ENCODE data around the gene HASPIN.
"Not testable (repeated sequence)": the region's sequence is repeated elsewhere in the genome, so short reads cannot be mapped to it uniquely, and the experiment has no call there.

HASPIN gene

GRCh38 chr17:3710951-3711383 is 12.7 kb upstream of the HASPIN start:
- TF ChIP-seq ZNF274 (IDR thresholded peaks at IDR 0.05; ENCODE audit: low read depth, low read length) = no peak
- H3K4me3 ChIP-seq (ENCODE audit: low read length) = peak overlapping the region; percentile 40; the same call in 1 of the 2 replicates

DNA sequence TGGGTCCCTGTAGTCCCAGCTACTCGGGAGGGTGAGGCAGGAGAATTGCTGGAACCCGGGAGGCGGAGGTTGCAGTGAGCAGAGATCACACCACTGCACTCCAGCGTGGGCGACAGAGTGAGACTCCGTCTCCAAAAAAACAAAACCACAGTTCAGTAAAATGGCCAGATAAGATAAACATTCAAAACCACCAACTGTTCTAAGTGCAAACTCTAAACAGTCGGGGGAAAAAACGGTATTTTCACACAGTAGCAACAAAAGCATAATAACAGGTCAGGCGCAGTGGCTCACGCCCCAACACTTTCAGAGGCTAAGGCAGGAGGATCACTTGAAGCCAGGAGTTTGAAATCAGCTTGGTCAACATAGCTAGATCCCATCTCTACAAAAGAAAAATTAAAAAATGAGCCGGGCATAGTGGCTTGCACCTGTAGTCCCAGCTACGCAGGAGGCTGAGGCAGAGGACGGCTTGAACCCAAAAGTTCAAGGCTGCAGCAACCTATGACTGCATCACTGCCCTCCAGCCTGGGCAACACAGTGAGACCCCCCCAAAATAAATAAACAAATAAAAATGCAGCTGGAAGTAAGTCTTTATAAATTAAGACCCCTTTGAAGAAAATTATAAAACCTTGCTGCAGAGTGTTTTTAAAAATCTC is 10.8 kb upstream of the HASPIN start:
- H3K4me3 ChIP-seq (ENCODE audit: low read length) = no peak overlapping the region
- TF ChIP-seq ZNF274 (IDR thresholded peaks at IDR 0.05; ENCODE audit: low read depth, low read length) = no peak

DNA sequence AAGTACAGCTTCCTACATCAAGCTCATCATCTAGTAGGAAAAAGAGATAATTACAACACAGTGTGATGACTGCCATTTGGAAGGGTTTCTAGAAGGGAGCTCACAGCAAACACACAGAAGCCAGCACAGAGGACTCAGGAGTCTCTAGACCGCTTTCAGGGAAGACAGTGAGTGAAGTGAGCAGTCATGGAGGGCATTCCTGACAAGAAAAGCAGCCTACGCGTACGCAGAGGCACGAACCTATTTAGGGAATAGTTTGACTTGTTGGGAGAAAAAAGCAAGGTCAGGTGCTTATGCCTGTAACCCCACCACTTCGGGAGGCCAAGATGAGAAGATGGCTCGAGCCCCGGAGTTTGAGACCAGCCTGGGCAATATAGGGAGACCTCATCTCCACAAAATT is 8.4 kb upstream of the HASPIN start:
- no peak for TF ChIP-seq ZNF274 (IDR thresholded peaks at IDR 0.05; ENCODE audit: low read depth, low read length)
- no peak overlapping the region for H3K4me3 ChIP-seq (ENCODE audit: low read length)

DNA sequence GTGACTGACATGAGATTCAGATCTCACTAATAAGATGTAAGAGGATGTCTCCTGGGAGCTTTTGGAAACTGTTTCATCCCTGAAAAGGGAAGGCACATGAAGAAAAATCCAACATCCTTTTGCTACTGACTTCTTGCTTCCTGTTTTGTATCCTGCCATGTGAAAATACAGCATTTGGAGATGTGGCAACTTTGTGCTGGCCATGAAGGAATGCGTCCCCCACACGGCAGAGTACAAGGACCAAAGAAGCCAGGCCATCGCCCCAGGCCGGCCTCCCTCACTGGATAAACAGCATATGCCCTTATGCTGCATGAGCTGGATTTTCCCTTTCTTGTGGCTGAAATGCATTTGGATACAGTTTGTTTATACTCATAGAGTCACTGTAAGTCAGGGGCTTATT is 5.5 kb upstream of the HASPIN start:
- no peak for TF ChIP-seq ZNF274 (IDR thresholded peaks at IDR 0.05; ENCODE audit: low read depth, low read length)
- no peak overlapping the region for H3K4me3 ChIP-seq (ENCODE audit: low read length)

DNA sequence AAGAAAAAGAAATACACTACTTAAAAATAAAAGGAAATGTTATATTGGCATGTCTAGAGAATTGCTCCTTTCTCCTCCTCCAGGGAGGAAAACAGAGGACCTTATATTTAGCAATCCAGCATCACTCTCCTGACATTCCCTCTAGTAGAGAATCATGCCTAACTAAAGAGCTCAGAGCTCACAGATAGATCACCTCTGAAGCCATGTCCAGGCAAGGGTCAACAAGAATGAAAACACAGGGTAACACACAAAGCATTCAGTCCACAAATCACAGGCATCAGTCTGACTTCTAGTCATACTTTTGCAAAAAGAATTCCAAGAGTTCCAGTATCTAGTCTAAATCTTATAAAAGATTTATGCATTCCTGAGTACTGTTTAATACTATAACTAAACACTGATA is 4.4 kb upstream of the HASPIN start:
- TF ChIP-seq ZNF274 (IDR thresholded peaks at IDR 0.05; ENCODE audit: low read depth, low read length) = no peak
- H3K4me3 ChIP-seq (ENCODE audit: low read length) = no peak overlapping the region

- H3K4me3 ChIP-seq (ENCODE audit: low read length) = peak overlapping the region; percentile 80
- no peak for TF ChIP-seq ZNF274 (IDR thresholded peaks at IDR 0.05; ENCODE audit: low read depth, low read length)
Observed at GRCh38 chr17:3722716-3723115, 987 bp upstream of the HASPIN start.

DNA sequence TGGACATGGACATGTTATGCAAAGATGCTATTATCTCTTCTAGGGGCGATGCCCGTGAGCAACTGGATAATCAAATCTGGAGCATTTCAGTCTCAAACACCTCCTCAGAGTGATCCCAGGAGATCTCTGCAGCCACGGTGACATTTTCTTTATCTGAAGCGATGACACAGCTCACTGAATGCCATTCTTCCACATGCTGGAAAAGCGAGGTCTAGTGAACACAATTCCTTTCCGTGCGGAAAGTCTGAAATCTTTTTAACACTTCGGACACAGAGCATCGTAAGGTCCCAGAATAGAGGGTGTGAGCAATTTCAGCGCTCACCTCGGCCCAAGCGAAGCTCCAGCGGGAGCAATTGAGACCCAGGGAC is 531 bp upstream of the HASPIN start:
- no peak for TF ChIP-seq ZNF274 (IDR thresholded peaks at IDR 0.05; ENCODE audit: low read depth, low read length)
- H3K4me3 ChIP-seq (ENCODE audit: low read length) = peak overlapping the region; percentile 80

GRCh38 chr17:3724378-3725077 is 825 bp downstream of the HASPIN start:
- H3K4me3 ChIP-seq (ENCODE audit: low read length) = peak overlapping the region; percentile 80
- TF ChIP-seq ZNF274 (IDR thresholded peaks at IDR 0.05; ENCODE audit: low read depth, low read length) = no peak

DNA sequence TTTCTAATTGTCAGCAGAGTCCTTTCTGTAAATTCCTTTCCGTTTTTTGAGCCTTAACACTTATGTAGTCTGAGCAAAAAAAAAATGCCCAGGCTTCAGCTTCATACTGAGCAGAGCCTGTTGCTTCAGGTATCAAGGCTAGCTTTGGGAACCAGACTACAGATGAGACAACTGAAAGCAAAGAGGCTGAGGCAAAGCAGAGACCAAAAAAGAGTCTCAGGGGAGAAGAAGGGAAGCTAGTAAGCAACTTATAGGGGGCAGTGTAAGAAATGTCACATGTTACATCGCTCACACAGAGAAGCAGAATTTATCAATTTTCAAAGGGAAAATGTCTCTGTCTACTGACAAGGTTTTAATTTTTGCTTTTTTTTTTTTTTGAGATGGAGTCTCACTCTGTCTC is 3.3 kb downstream of the HASPIN start:
- TF ChIP-seq ZNF274 (IDR thresholded peaks at IDR 0.05; ENCODE audit: low read depth, low read length) = no peak
- peak overlapping the region; percentile 17; the same call in 1 of the 2 replicates for H3K4me3 ChIP-seq (ENCODE audit: low read length)

DNA sequence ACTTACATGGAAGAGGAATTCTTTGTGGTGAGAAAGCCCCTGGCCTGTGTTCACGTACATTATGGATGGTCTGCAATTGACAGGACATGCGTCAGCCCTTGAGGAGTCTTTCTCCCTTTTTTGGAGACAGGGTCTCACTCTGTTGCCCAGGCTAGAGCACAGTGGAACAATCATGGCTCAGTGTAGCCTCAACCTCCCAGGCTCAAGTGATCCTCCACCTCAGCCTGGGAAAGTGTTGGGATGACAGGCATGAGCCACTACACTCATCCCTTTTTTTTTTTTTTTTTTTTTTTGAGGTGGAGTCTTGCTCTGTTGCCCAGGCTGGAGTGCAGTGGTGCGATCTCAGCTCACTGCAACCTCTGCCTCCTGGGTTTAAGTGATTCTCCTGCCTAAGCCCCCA is 4.4 kb downstream of the HASPIN start:
- not testable (repeated sequence) for H3K4me3 ChIP-seq (ENCODE audit: low read length)

- no peak overlapping the region for H3K4me3 ChIP-seq (ENCODE audit: low read length)
- no peak for TF ChIP-seq ZNF274 (IDR thresholded peaks at IDR 0.05; ENCODE audit: low read depth, low read length)
Observed at GRCh38 chr17:3729881-3730280, 6.2 kb downstream of the HASPIN start.

DNA sequence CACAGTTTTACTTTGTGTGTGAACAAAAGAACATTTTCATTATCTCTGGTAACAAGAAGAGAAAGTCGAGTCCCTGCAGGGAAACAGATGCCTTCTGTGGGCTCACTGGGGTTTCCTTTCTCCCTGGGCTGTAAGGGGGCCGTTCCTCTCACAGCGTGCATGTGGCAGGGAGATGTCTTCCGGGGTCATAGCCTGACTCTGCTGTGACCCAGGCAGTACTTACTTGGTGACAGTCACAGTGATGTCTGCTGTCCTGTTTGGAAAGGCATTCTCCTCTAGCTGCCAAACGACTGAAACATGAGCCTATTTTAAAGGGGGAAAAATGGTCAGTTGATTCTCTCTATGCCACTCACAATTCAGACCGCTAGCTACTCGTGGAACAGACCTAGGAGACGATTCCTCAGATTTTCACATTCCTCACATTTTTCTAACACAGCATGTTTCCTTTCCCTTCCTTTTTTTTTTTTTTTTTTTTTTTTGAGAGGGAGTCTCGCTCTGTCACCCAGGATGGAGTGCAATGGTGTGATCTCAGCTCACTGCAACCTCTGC is 7.3 kb downstream of the HASPIN start:
- no peak for TF ChIP-seq ZNF274 (IDR thresholded peaks at IDR 0.05; ENCODE audit: low read depth, low read length)
- H3K4me3 ChIP-seq (ENCODE audit: low read length) = no peak overlapping the region

- no peak overlapping the region for H3K4me3 ChIP-seq (ENCODE audit: low read length)
- no peak for TF ChIP-seq ZNF274 (IDR thresholded peaks at IDR 0.05; ENCODE audit: low read depth, low read length)
Observed at GRCh38 chr17:3732210-3732621, 8.5 kb downstream of the HASPIN start.

DNA sequence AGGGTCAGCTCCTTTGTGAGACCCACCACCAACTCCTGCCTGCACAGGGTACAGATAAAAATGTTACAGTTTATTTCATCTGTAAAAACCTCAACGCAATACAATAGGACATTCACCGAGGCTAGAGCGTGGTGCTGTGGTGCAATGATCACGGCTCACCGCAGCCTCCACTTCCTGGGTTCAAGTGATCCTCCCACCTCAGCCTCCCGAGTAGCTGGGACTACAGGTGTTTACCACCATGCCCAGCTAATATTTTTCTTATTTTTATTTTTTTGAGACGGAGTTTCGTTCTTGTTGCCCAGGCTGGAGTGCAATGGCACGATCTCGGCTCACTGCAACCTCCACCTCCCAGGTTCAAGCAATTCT is 11.2 kb downstream of the HASPIN start:
- H3K4me3 ChIP-seq (ENCODE audit: low read length) = not testable (repeated sequence)

- no peak for TF ChIP-seq ZNF274 (IDR thresholded peaks at IDR 0.05; ENCODE audit: low read depth, low read length)
- no peak overlapping the region for H3K4me3 ChIP-seq (ENCODE audit: low read length)
Observed at GRCh38 chr17:3735515-3735914, 11.8 kb downstream of the HASPIN start.

Measured in GM08714 (cell line).